Tibial artery (tissue), 4 donors: ENCODE data around the gene ATN1.

Source experiments
- DNase-seq, 2 donors: peaks; one replicate each; pipeline ENCODE4 v3.0.0-alpha.2; 2019
- H3K27ac ChIP-seq, 2 donors: fragments of 200-600 bp; sonication (generic) in 1 of 2; 1 replicate in 1 of 2; 2 replicates in 1 of 2; pipeline ENCODE4 v1.5.1; 2018 to 2019; ENCODE audit warnings: mild to moderate bottlenecking in 1 of 2
- H3K27me3 ChIP-seq, 2 donors: fragments of 200-600 bp; sonication (generic) in 1 of 2; one replicate each; pipeline versions ENCODE4 v1.5.1 to v1.6.0; 2016 to 2019
- H3K36me3 ChIP-seq, 3 donors: fragments of 200-600 bp; sonication (generic) in 2 of 3; one replicate each; pipeline ENCODE4 v1.5.1; 2016 to 2019; ENCODE audit warnings: mild to moderate bottlenecking in 2 of 3
- H3K4me1 ChIP-seq, 4 donors: fragments of 200-600 bp; sonication (generic) in 2 of 4; 1 replicate in 3 of 4; 2 replicates in 1 of 4; pipeline ENCODE4 v1.5.1; 2016 to 2019
- H3K4me3 ChIP-seq, 2 donors: fragments of 200-600 bp; sonication (generic) in 1 of 2; 1 replicate in 1 of 2; 2 replicates in 1 of 2; pipeline ENCODE4 v1.5.1; 2018 to 2019; ENCODE audit warnings: mild to moderate bottlenecking in 2 of 2
- H3K9me3 ChIP-seq, 3 donors: fragments of 200-600 bp; sonication (generic) in 1 of 3; one replicate each; pipeline ENCODE4 v1.5.1; 2016 to 2019
- CTCF ChIP-seq, 2 experiments: fragments of 200-600 bp in 1 of 2; fragments of 450-650 bp in 1 of 2; IDR thresholded peaks; one replicate each; pipeline ENCODE4 v1.5.1; 2017 to 2019; ENCODE audit warnings: antibody characterized with exemption in 2 of 2, mild to moderate bottlenecking in 1 of 2, moderate library complexity in 1 of 2
- intact Hi-C: fragments of 100-400 bp; cut with DNase I; formaldehyde crosslinking; loops from one replicate; pipeline ENCODE4 v1.15.0; 2023; ENCODE audit warnings: low total_unique reads

The ATN1 gene

GRCh38 chr12:6948873-6949594 is 21.3 kb downstream of the ATN1 start:
- no peak for DNase-seq
- H3K4me1 ChIP-seq = peaks cover 0 to 20% (median 18%) of the 10 kb centered on the region in 4 donors
- intact Hi-C loops = loop anchor here (10.0 kb wide), 1 partner anchor 166 kb away; no protein-coding TSS in a partner anchor

GRCh38 chr12:6950401-6950801 is 22.6 kb downstream of the ATN1 start:
- no peak overlapping the region for H3K4me3 ChIP-seq
- intact Hi-C loops = no loop called here
- peaks cover 0 to 12% (median 12%) of the 10 kb centered on the region in 4 donors for H3K4me1 ChIP-seq

More at GRCh38 chr12:6948873-6949594, 21.3 kb downstream of the ATN1 start:
- no peak for TF ChIP-seq CTCF (IDR thresholded peaks at IDR 0.05)
- H3K4me3 ChIP-seq = no peak overlapping the region
- H3K27ac ChIP-seq = no peak overlapping the region
- peaks cover 0 to 21% (median 14%) of the 10 kb centered on the region in 3 donors for H3K36me3 ChIP-seq
- no peaks in the 10 kb centered on the region for H3K27me3 ChIP-seq
- no peaks in the 10 kb centered on the region for H3K9me3 ChIP-seq

GRCh38 chr12:6950811-6951540 is 23.2 kb downstream of the ATN1 start, which contains the start of gene PTPN6:
Gene PTPN6 (plus strand): TSS chr12:6951356. CDS start chr12:6951513, 157 bp downstream.
- intact Hi-C loops = no loop called here
- Histone ChIP-seq H3K4me3 (peak within 1 kb of the TSS; percentile 35 to 43), H3K27ac (peak within 1 kb of the TSS in 1 of 2 donors; percentile 36), H3K36me3 (peaks cover 0 to 26% (median 7%) of the 10 kb centered on the region in 3 donors), H3K9me3 (no peaks in the 10 kb centered on the region), H3K27me3 (no peaks in the 10 kb centered on the region), H3K4me1 (peaks cover 0 to 7% (median 6%) of the 10 kb centered on the region in 4 donors)
- no peak for DNase-seq
- no peak for TF ChIP-seq CTCF (IDR thresholded peaks at IDR 0.05)

More at GRCh38 chr12:6950401-6950801, 22.6 kb downstream of the ATN1 start:
- H3K27ac ChIP-seq = no peak overlapping the region
- no peaks in the 10 kb centered on the region for H3K27me3 ChIP-seq
- TF ChIP-seq CTCF (IDR thresholded peaks at IDR 0.05) = no peak
- H3K36me3 ChIP-seq = peaks cover 0 to 26% (median 13%) of the 10 kb centered on the region in 3 donors
- DNase-seq = no peak
- no peaks in the 10 kb centered on the region for H3K9me3 ChIP-seq

- Histone ChIP-seq H3K4me1 (no peaks in the 10 kb centered on the region), H3K4me3 (peak overlapping the region; percentile 35 to 43), H3K27me3 (no peaks in the 10 kb centered on the region), H3K36me3 (peaks cover 0 to 22% (median 5%) of the 10 kb centered on the region in 3 donors), H3K27ac (peak overlapping the region in 1 of 2 donors; percentile 36), H3K9me3 (no peaks in the 10 kb centered on the region)
- no peak for TF ChIP-seq CTCF (IDR thresholded peaks at IDR 0.05)
- intact Hi-C loops = no loop called here
- no peak for DNase-seq
Measured at GRCh38 chr12:6951551-6952120, 23.9 kb downstream of the ATN1 start.

- Histone ChIP-seq H3K4me3 (peak overlapping the region; percentile 35 to 43), H3K4me1 (no peaks in the 10 kb centered on the region), H3K27ac (no peak overlapping the region), H3K9me3 (no peaks in the 10 kb centered on the region), H3K27me3 (no peaks in the 10 kb centered on the region), H3K36me3 (peaks cover 0 to 16% (median 0%) of the 10 kb centered on the region in 3 donors)
- DNase-seq = no peak
- intact Hi-C loops = no loop called here
- TF ChIP-seq CTCF (IDR thresholded peaks at IDR 0.05) = no peak
Measured at GRCh38 chr12:6952121-6952862, 24.5 kb downstream of the ATN1 start.
